ENCODE results near the gene SHPK. TPM values are rescaled to one million over a fixed set of nuclear protein-coding genes. Genes with fewer than 3 reads are reported as not detected.

Gene SHPK
- total RNA-seq, 1 experiment from 2014 or later, result 20.0 TPM

- intact Hi-C loops (cut with micrococcal nuclease; ENCODE audit: unreplicated experiment), result no loop called here
- Histone ChIP-seq H3K4me3 (ENCODE audit: low read depth, low read length, poor library complexity, severe bottlenecking) (no peak overlapping the region), H3K9me3 (ENCODE audit: low read depth, low read length, poor library complexity, severe bottlenecking) (no peaks in the 10 kb centered on the region), H3K27ac (ENCODE audit: low read depth, low read length, poor library complexity, severe bottlenecking) (no peak overlapping the region), H3K36me3 (ENCODE audit: insufficient read depth, low read length, poor library complexity, severe bottlenecking) (no peaks in the 10 kb centered on the region), H3K4me1 (ENCODE audit: insufficient read depth, low read length, poor library complexity, severe bottlenecking) (no peaks in the 10 kb centered on the region), H3K27me3 (replicated peaks; ENCODE audit: insufficient read depth, low read depth, low read length, poor library complexity) (no peaks in the 10 kb centered on the region)
- no TSS peak for BruUV-seq (replicated peaks)
- CTCF ChIA-PET, result no interaction called here
- TF ChIP-seq EZH2 (IDR thresholded peaks at IDR 0.05; ENCODE audit: borderline replicate concordance, low read depth, low read length, poor library complexity, severe bottlenecking), result no peak
- no peak for TF ChIP-seq CTCF (conservative IDR thresholded peaks at IDR 0.05; ENCODE audit: low read depth, low read length)
- POLR2A ChIA-PET (ENCODE audit: low non-redundant PET), result no interaction called here
- no peak for DNase-seq (ENCODE audit: low spot score)
Observed at GRCh38 chr17:3594976-3595375, 41.1 kb downstream of the SHPK start.

GRCh38 chr17:3594051-3594800 is 41.8 kb downstream of the SHPK start:
- H3K4me3 ChIP-seq (ENCODE audit: low read depth, low read length, poor library complexity, severe bottlenecking), result no peak overlapping the region
- no peaks in the 10 kb centered on the region for H3K4me1 ChIP-seq (ENCODE audit: insufficient read depth, low read length, poor library complexity, severe bottlenecking)
- intact Hi-C loops (cut with micrococcal nuclease; ENCODE audit: unreplicated experiment), result no loop called here
- H3K27ac ChIP-seq (ENCODE audit: low read depth, low read length, poor library complexity, severe bottlenecking), result no peak overlapping the region
- TF ChIP-seq EZH2 (IDR thresholded peaks at IDR 0.05; ENCODE audit: borderline replicate concordance, low read depth, low read length, poor library complexity, severe bottlenecking), result no peak
- no peak for TF ChIP-seq CTCF (conservative IDR thresholded peaks at IDR 0.05; ENCODE audit: low read depth, low read length)
- no peaks in the 10 kb centered on the region for H3K36me3 ChIP-seq (ENCODE audit: insufficient read depth, low read length, poor library complexity, severe bottlenecking)
- BruUV-seq (replicated peaks), result no TSS peak
- no peaks in the 10 kb centered on the region for H3K27me3 ChIP-seq (replicated peaks; ENCODE audit: insufficient read depth, low read depth, low read length, poor library complexity)
- ChIA-PET POLR2A (ENCODE audit: low non-redundant PET) (no interaction called here), CTCF (no interaction called here)
- H3K9me3 ChIP-seq (ENCODE audit: low read depth, low read length, poor library complexity, severe bottlenecking), result no peaks in the 10 kb centered on the region
- no peak for DNase-seq (ENCODE audit: low spot score)

GRCh38 chr17:3593384-3593783 is 42.7 kb downstream of the SHPK start:
- no peaks in the 10 kb centered on the region for H3K4me1 ChIP-seq (ENCODE audit: insufficient read depth, low read length, poor library complexity, severe bottlenecking)
- no peak overlapping the region for H3K27ac ChIP-seq (ENCODE audit: low read depth, low read length, poor library complexity, severe bottlenecking)
- intact Hi-C loops (cut with micrococcal nuclease; ENCODE audit: unreplicated experiment), result no loop called here
- no peaks in the 10 kb centered on the region for H3K36me3 ChIP-seq (ENCODE audit: insufficient read depth, low read length, poor library complexity, severe bottlenecking)
- TF ChIP-seq EZH2 (IDR thresholded peaks at IDR 0.05; ENCODE audit: borderline replicate concordance, low read depth, low read length, poor library complexity, severe bottlenecking) (no peak), CTCF (conservative IDR thresholded peaks at IDR 0.05; ENCODE audit: low read depth, low read length) (no peak)
- ChIA-PET CTCF (no interaction called here), POLR2A (ENCODE audit: low non-redundant PET) (no interaction called here)
- no TSS peak for BruUV-seq (replicated peaks)
- no peaks in the 10 kb centered on the region for H3K27me3 ChIP-seq (replicated peaks; ENCODE audit: insufficient read depth, low read depth, low read length, poor library complexity)
- H3K9me3 ChIP-seq (ENCODE audit: low read depth, low read length, poor library complexity, severe bottlenecking), result no peaks in the 10 kb centered on the region
- DNase-seq (ENCODE audit: low spot score), result no peak
- H3K4me3 ChIP-seq (ENCODE audit: low read depth, low read length, poor library complexity, severe bottlenecking), result no peak overlapping the region
